PFSK-1 (cell line): ENCODE data around the gene EXD3.

Source experiments
- FOXP2 ChIP-seq: optimal IDR thresholded peaks from 2 replicates; pipeline ENCODE3; 2011; ENCODE audit warnings: borderline replicate concordance, control low read depth, inconsistent platforms; ENCODE audit not compliant: insufficient read depth; ENCODE audit errors: extremely low read length, extremely low read depth
- POLR2AphosphoS5 ChIP-seq: IDR thresholded peaks from 2 replicates; pipeline ENCODE4 v1.6.1; 2012; ENCODE audit warnings: low read depth, mild to moderate bottlenecking, control low read depth, low read length, moderate library complexity
- SIN3A ChIP-seq: IDR thresholded peaks from 2 replicates; pipeline ENCODE4 v1.6.1; 2012; ENCODE audit warnings: mild to moderate bottlenecking, low read length, moderate library complexity, borderline replicate concordance; ENCODE audit not compliant: insufficient read depth
- TAF1 ChIP-seq: IDR thresholded peaks from 2 replicates; pipeline ENCODE4 v1.6.1; 2012; ENCODE audit warnings: low read length, control low read depth, borderline replicate concordance; ENCODE audit not compliant: insufficient read depth
- TF ChIP-seq, protein P1 (sequence below), 2 experiments: IDR thresholded peaks; 2 replicates each; pipeline versions ENCODE4 v1.6.1 to v1.8.0; 2011 to 2012; ENCODE audit warnings: low read depth in 2 of 2, low read length in 2 of 2, control low read depth in 1 of 2, inconsistent platforms in 1 of 2, mild to moderate bottlenecking in 1 of 2, moderate library complexity in 1 of 2; ENCODE audit not compliant: insufficient read depth in 1 of 2

Gene EXD3

DNA sequence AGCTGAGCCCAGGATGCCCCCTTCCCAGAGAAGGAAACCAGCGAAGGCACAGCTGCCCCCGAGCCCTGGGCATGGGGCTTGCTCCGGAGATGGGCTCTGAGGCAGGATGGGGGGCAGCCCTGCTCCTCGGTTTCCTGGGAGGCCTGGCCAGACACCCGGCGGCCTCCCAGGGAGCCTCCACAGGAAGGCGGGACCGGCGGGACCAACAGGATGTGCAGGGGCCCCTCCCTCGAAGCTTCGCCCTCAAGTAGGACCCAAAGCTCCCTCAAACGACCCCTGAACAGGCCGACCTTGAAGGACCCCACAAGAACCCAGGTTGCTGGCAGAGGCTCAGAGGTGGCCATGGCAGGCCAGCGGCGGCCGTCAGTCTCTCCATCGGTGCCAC is 11.7 kb downstream of the EXD3 start:
- TF ChIP-seq POLR2AphosphoS5 (no peak), TAF1 (no peak), FOXP2 (no peak)
- TF ChIP-seq, protein P1, sequence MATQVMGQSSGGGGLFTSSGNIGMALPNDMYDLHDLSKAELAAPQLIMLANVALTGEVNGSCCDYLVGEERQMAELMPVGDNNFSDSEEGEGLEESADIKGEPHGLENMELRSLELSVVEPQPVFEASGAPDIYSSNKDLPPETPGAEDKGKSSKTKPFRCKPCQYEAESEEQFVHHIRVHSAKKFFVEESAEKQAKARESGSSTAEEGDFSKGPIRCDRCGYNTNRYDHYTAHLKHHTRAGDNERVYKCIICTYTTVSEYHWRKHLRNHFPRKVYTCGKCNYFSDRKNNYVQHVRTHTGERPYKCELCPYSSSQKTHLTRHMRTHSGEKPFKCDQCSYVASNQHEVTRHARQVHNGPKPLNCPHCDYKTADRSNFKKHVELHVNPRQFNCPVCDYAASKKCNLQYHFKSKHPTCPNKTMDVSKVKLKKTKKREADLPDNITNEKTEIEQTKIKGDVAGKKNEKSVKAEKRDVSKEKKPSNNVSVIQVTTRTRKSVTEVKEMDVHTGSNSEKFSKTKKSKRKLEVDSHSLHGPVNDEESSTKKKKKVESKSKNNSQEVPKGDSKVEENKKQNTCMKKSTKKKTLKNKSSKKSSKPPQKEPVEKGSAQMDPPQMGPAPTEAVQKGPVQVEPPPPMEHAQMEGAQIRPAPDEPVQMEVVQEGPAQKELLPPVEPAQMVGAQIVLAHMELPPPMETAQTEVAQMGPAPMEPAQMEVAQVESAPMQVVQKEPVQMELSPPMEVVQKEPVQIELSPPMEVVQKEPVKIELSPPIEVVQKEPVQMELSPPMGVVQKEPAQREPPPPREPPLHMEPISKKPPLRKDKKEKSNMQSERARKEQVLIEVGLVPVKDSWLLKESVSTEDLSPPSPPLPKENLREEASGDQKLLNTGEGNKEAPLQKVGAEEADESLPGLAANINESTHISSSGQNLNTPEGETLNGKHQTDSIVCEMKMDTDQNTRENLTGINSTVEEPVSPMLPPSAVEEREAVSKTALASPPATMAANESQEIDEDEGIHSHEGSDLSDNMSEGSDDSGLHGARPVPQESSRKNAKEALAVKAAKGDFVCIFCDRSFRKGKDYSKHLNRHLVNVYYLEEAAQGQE (IDR thresholded peaks at IDR 0.05; ENCODE audit: insufficient read depth in 1 of 2, low read depth in 2 of 2, low read length in 2 of 2) = no peak

DNA sequence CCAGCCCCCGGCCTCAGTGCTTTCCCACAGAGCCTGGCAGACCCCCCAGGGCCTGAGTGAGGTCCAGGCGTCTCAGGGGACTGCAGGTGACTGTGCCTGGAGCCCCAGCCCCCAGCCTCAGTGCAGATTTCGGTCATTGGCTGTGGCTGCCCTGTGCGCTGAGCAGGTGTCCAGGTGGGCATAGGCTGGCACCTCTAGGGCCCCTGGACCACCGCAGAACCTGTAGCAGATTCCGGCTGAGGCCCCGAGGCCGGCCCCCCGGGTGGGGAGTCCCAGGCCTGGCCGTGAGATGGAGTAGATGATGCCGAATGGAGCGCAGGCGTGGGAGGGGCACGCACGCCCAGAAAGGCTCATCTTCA is 12.1 kb downstream of the EXD3 start:
- TF ChIP-seq TAF1 = no peak
- no peak for TF ChIP-seq SIN3A
- no peak for TF ChIP-seq FOXP2
- TF ChIP-seq POLR2AphosphoS5 = no peak
- TF ChIP-seq, protein P1 (IDR thresholded peaks at IDR 0.05; ENCODE audit: insufficient read depth in 1 of 2, low read depth in 2 of 2, low read length in 2 of 2) = no peak

DNA sequence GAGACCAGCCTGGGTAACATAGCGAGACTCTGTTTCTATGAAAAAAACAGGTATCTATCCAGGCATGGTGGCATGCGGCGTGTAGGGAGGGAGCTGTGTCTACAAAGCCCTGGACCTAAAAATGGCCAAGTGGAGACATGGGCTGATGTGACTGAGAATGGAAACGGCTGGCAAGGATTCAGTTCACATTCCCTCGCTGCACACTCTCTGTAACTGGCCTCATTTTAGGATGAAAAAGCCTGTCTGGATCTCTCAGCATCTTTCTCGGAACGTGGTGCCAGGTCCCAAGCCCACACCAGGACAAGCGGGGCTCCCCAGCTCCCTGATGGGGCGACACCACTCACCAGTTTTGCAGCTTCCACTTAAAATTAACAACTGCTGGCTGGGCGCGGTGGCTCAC is 13.4 kb downstream of the EXD3 start:
- TF ChIP-seq POLR2AphosphoS5 (no peak), FOXP2 (no peak), SIN3A (no peak), TAF1 (no peak)
- TF ChIP-seq, protein P1 (IDR thresholded peaks at IDR 0.05; ENCODE audit: insufficient read depth in 1 of 2, low read depth in 2 of 2, low read length in 2 of 2) = no peak

DNA sequence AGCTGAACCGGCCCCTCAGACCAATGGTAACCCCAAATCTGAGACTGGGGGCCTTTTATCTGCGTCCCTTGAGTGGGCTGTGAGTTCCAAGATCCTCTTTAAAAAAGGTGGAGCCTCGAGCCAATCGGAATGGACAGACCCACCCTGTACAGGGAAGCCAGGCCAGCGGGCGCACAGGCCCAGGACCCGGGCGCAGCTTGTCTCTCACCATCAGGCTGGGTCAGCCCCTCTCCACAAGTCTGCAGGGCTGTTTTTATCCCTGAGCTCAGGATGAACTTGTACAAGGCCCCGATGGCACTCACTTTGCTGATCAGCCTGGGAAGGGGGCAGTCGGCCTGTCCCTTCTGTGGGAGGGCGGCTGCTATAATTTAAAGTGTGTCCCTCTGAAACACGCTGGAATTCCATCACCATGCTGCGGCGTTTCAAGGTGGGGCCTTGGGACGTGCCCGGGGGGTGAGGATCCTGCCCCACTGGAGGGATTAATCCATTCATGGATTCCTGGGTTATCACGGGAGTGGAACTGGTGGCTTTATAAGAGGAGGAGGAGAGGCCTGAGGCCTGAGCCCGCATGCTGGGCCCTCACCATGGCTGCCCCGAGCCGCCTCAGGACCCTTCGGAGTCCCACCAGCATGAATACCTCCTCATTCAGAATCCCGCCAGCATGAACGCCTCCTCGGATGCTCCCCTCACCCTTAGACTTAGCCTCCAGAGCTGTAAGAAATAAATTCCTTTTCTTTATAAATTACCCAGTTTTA is 14.1 kb downstream of the EXD3 start:
- TF ChIP-seq TAF1 = no peak

DNA sequence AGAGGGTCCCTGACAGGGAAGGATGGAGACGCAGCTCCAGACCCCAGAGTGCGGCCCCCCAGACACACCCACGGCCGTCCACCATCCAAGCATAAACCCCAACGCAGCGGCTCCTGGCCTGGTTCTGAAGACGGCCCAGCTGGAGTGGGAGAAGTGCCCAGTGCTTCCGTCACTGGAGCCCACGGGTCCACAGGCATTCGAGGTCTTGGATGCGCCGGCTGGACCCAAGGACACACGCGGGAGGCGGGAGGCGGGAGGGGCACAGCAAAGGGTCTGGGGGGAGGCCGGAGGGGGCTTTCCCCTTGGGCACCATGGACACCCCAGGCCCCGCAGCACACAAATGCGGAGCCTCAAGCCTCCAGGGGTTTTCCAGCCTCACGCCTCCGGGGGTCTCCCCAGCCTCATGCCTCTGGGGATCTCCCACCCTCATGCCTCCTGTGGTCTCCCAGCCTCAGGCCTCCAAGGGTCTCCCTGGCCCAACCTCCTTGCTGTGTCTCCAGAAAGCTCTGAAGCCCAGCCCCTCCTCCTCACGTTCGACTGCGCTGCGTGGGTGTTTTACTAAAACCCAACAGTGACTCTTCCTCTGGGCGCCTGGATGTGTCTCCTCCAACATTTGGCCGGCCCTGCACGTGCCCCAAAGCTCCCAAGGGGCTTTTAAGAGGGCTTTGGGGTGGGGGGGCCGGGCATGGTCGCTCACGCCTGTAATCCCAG is 15.2 kb downstream of the EXD3 start:
- TF ChIP-seq SIN3A (no peak), FOXP2 (no peak), POLR2AphosphoS5 (no peak), TAF1 (no peak)
- TF ChIP-seq, protein P1 (IDR thresholded peaks at IDR 0.05; ENCODE audit: insufficient read depth in 1 of 2, low read depth in 2 of 2, low read length in 2 of 2) = no peak
